ENCODE data around the gene NUP153.

NUP153 gene

GRCh38 chr6:17691925-17692538 is 14.7 kb downstream of the NUP153 start:
- no peak overlapping the region for H3K27ac ChIP-seq (ENCODE audit: insufficient read depth, low read length, poor library complexity, severe bottlenecking)
- H3K27me3 ChIP-seq (replicated peaks; ENCODE audit: control insufficient read depth, insufficient read depth, low read length, poor library complexity, severe bottlenecking), result no peaks in the 10 kb centered on the region
- no peak for DNase-seq
- peaks cover 7% of the 10 kb centered on the region for H3K4me1 ChIP-seq (ENCODE audit: control insufficient read depth, insufficient read depth, low read length, poor library complexity, severe bottlenecking)
- H3K9me3 ChIP-seq (ENCODE audit: control insufficient read depth, low read length), result no peaks in the 10 kb centered on the region
- H3K36me3 ChIP-seq (ENCODE audit: control insufficient read depth, insufficient read depth, low read length), result peaks cover 5% of the 10 kb centered on the region
- no peak overlapping the region for H3K4me3 ChIP-seq (ENCODE audit: insufficient read depth, low read depth, low read length, poor library complexity, severe bottlenecking)

GRCh38 chr6:17688481-17688880 is 18.2 kb downstream of the NUP153 start:
- Histone ChIP-seq H3K36me3 (ENCODE audit: control insufficient read depth, insufficient read depth, low read length) (peaks cover 19% of the 10 kb centered on the region), H3K4me1 (ENCODE audit: control insufficient read depth, insufficient read depth, low read length, poor library complexity, severe bottlenecking) (peaks cover 7% of the 10 kb centered on the region), H3K27me3 (replicated peaks; ENCODE audit: control insufficient read depth, insufficient read depth, low read length, poor library complexity, severe bottlenecking) (no peaks in the 10 kb centered on the region), H3K4me3 (ENCODE audit: insufficient read depth, low read depth, low read length, poor library complexity, severe bottlenecking) (no peak overlapping the region), H3K27ac (ENCODE audit: insufficient read depth, low read length, poor library complexity, severe bottlenecking) (no peak overlapping the region), H3K9me3 (ENCODE audit: control insufficient read depth, low read length) (no peaks in the 10 kb centered on the region)
- no peak for DNase-seq

- Histone ChIP-seq H3K4me3 (ENCODE audit: insufficient read depth, low read depth, low read length, poor library complexity, severe bottlenecking) (no peak overlapping the region), H3K27ac (ENCODE audit: insufficient read depth, low read length, poor library complexity, severe bottlenecking) (no peak overlapping the region), H3K36me3 (ENCODE audit: control insufficient read depth, insufficient read depth, low read length) (peaks cover 19% of the 10 kb centered on the region), H3K9me3 (ENCODE audit: control insufficient read depth, low read length) (no peaks in the 10 kb centered on the region), H3K27me3 (replicated peaks; ENCODE audit: control insufficient read depth, insufficient read depth, low read length, poor library complexity, severe bottlenecking) (no peaks in the 10 kb centered on the region), H3K4me1 (ENCODE audit: control insufficient read depth, insufficient read depth, low read length, poor library complexity, severe bottlenecking) (peaks cover under 1% of the 10 kb centered on the region)
- no peak for DNase-seq
These were observed 19.6 kb downstream of the NUP153 start for GRCh38 chr6:17687136-17687535.

DNA sequence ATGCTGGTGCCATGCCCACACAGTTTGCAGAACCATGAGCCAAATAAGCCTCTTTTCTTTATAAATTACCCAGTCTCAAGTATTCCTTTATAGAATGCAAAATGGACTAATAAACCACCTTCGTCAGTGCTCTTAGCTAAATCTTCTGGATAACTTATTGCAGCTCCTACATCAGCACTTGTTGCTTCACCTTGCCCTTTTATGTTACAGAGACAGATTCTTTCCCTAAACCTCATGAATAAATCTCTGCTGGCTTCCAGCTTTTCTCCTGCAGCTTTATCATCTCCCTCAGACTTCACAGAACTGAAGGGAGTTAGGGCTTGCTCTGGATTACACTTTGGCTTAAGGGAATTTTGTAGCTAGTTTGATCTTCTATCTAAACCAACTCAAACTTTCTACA is 22.6 kb downstream of the NUP153 start:
- no peak overlapping the region for H3K27ac ChIP-seq (ENCODE audit: insufficient read depth, low read length, poor library complexity, severe bottlenecking)
- no peak overlapping the region for H3K4me3 ChIP-seq (ENCODE audit: insufficient read depth, low read depth, low read length, poor library complexity, severe bottlenecking)
- peaks cover 19% of the 10 kb centered on the region for H3K36me3 ChIP-seq (ENCODE audit: control insufficient read depth, insufficient read depth, low read length)
- H3K27me3 ChIP-seq (replicated peaks; ENCODE audit: control insufficient read depth, insufficient read depth, low read length, poor library complexity, severe bottlenecking), result no peaks in the 10 kb centered on the region
- no peaks in the 10 kb centered on the region for H3K9me3 ChIP-seq (ENCODE audit: control insufficient read depth, low read length)
- DNase-seq, result no peak
- H3K4me1 ChIP-seq (ENCODE audit: control insufficient read depth, insufficient read depth, low read length, poor library complexity, severe bottlenecking), result peaks cover 5% of the 10 kb centered on the region

DNA sequence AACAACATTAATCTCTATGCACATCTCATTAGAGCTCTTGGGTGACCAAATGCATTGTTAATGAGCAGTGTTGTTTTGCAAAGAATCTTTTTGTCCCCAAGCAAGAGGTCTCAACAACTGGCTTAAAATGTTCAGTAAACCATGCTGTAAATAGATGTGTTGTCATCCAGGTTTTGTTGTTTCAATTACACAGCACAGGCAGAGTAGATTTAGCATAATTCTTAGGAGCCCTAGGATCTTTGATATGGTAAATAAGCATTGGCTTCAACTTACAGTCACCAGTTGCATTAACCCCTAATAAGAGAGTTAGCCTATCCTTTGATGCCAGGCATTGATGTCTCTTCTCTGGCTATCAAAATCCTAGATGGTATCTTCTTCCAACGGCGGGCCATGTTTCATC is 23.3 kb downstream of the NUP153 start:
- Histone ChIP-seq H3K9me3 (ENCODE audit: control insufficient read depth, low read length) (no peaks in the 10 kb centered on the region), H3K27ac (ENCODE audit: insufficient read depth, low read length, poor library complexity, severe bottlenecking) (no peak overlapping the region), H3K4me1 (ENCODE audit: control insufficient read depth, insufficient read depth, low read length, poor library complexity, severe bottlenecking) (peaks cover 5% of the 10 kb centered on the region), H3K4me3 (ENCODE audit: insufficient read depth, low read depth, low read length, poor library complexity, severe bottlenecking) (no peak overlapping the region), H3K36me3 (ENCODE audit: control insufficient read depth, insufficient read depth, low read length) (peaks cover 19% of the 10 kb centered on the region), H3K27me3 (replicated peaks; ENCODE audit: control insufficient read depth, insufficient read depth, low read length, poor library complexity, severe bottlenecking) (no peaks in the 10 kb centered on the region)
- no peak for DNase-seq

DNA sequence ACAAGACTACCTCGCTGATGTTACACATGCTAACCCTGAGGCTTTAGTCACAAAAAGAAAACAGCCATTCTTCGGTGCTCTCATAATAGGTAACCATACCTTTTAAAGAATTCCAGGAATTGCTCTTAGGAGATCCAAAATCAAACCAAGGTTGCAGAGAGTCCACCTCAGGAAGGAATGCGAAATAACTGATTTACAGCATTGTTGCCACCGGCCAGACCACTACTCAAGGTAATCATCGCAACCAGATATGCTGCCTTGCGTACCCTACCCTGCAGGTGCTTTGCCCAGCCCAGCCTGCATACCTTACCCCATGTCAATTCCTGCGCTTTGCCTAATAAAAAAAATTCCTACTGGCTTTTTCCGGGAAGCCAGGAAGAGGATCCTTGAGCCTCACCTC is 27.0 kb downstream of the NUP153 start:
- Histone ChIP-seq H3K4me3 (ENCODE audit: insufficient read depth, low read depth, low read length, poor library complexity, severe bottlenecking) (no peak overlapping the region), H3K27ac (ENCODE audit: insufficient read depth, low read length, poor library complexity, severe bottlenecking) (no peak overlapping the region), H3K9me3 (ENCODE audit: control insufficient read depth, low read length) (no peaks in the 10 kb centered on the region), H3K4me1 (ENCODE audit: control insufficient read depth, insufficient read depth, low read length, poor library complexity, severe bottlenecking) (peaks cover 5% of the 10 kb centered on the region), H3K27me3 (replicated peaks; ENCODE audit: control insufficient read depth, insufficient read depth, low read length, poor library complexity, severe bottlenecking) (no peaks in the 10 kb centered on the region), H3K36me3 (ENCODE audit: control insufficient read depth, insufficient read depth, low read length) (peaks cover 13% of the 10 kb centered on the region)
- DNase-seq, result no peak

DNA sequence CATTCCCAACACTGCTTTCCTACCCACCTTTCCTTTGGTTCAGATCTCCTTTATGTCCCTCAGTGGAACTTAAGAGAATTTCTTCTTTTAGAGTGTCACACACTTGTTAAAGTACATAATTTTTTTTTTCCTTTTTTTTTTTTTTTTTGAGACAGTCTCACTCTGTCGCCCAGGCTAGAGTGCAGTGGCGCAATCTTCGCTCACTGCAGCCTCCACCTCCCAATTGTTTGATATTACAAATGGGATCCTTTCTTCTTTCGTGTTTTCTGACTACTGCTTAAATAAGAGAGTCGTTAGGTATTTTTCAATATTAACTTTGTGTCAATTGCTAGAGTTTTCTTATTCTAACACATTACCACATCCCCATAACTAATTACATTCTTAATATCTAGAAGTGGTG is 29.1 kb downstream of the NUP153 start:
- no peaks in the 10 kb centered on the region for H3K9me3 ChIP-seq (ENCODE audit: control insufficient read depth, low read length)
- peaks cover 5% of the 10 kb centered on the region for H3K4me1 ChIP-seq (ENCODE audit: control insufficient read depth, insufficient read depth, low read length, poor library complexity, severe bottlenecking)
- peaks cover 29% of the 10 kb centered on the region for H3K36me3 ChIP-seq (ENCODE audit: control insufficient read depth, insufficient read depth, low read length)
- no peak overlapping the region for H3K27ac ChIP-seq (ENCODE audit: insufficient read depth, low read length, poor library complexity, severe bottlenecking)
- no peaks in the 10 kb centered on the region for H3K27me3 ChIP-seq (replicated peaks; ENCODE audit: control insufficient read depth, insufficient read depth, low read length, poor library complexity, severe bottlenecking)
- H3K4me3 ChIP-seq (ENCODE audit: insufficient read depth, low read depth, low read length, poor library complexity, severe bottlenecking), result no peak overlapping the region
- no peak for DNase-seq

- Histone ChIP-seq H3K9me3 (ENCODE audit: control insufficient read depth, low read length) (no peaks in the 10 kb centered on the region), H3K27me3 (replicated peaks; ENCODE audit: control insufficient read depth, insufficient read depth, low read length, poor library complexity, severe bottlenecking) (no peaks in the 10 kb centered on the region), H3K27ac (ENCODE audit: insufficient read depth, low read length, poor library complexity, severe bottlenecking) (no peak overlapping the region), H3K36me3 (ENCODE audit: control insufficient read depth, insufficient read depth, low read length) (peaks cover 60% of the 10 kb centered on the region), H3K4me3 (ENCODE audit: insufficient read depth, low read depth, low read length, poor library complexity, severe bottlenecking) (no peak overlapping the region), H3K4me1 (ENCODE audit: control insufficient read depth, insufficient read depth, low read length, poor library complexity, severe bottlenecking) (no peaks in the 10 kb centered on the region)
- DNase-seq, result no peak
These were observed 33.0 kb downstream of the NUP153 start for GRCh38 chr6:17673543-17674254.

- H3K36me3 ChIP-seq (ENCODE audit: control insufficient read depth, insufficient read depth, low read length), result peaks cover 70% of the 10 kb centered on the region
- no peak overlapping the region for H3K4me3 ChIP-seq (ENCODE audit: insufficient read depth, low read depth, low read length, poor library complexity, severe bottlenecking)
- no peaks in the 10 kb centered on the region for H3K9me3 ChIP-seq (ENCODE audit: control insufficient read depth, low read length)
- no peaks in the 10 kb centered on the region for H3K27me3 ChIP-seq (replicated peaks; ENCODE audit: control insufficient read depth, insufficient read depth, low read length, poor library complexity, severe bottlenecking)
- no peak overlapping the region for H3K27ac ChIP-seq (ENCODE audit: insufficient read depth, low read length, poor library complexity, severe bottlenecking)
- DNase-seq, result no peak
- no peaks in the 10 kb centered on the region for H3K4me1 ChIP-seq (ENCODE audit: control insufficient read depth, insufficient read depth, low read length, poor library complexity, severe bottlenecking)
These were observed 34.5 kb downstream of the NUP153 start for GRCh38 chr6:17672064-17672718.

DNA sequence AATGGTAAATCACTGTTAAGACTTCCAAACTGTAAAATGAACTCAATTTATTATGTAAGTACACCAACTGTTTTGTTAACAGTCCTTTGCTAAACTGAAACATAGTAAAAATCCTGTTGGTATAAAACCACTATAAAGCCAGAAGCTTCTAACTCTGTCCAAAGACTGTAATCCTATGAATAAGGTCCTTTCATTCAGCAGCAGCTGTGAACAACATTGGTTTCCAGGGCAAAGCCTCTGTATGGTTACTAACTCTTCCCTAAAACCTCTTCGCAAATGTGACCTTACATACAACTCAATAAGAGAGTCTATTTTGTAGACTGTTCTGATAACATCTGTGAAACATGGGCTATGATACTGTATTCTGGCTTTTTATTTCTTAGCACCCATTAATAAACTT is 40.1 kb downstream of the NUP153 start:
- no peaks in the 10 kb centered on the region for H3K9me3 ChIP-seq (ENCODE audit: control insufficient read depth, low read length)
- peaks cover 41% of the 10 kb centered on the region for H3K36me3 ChIP-seq (ENCODE audit: control insufficient read depth, insufficient read depth, low read length)
- H3K27ac ChIP-seq (ENCODE audit: insufficient read depth, low read length, poor library complexity, severe bottlenecking), result no peak overlapping the region
- no peaks in the 10 kb centered on the region for H3K4me1 ChIP-seq (ENCODE audit: control insufficient read depth, insufficient read depth, low read length, poor library complexity, severe bottlenecking)
- no peak for DNase-seq
- H3K27me3 ChIP-seq (replicated peaks; ENCODE audit: control insufficient read depth, insufficient read depth, low read length, poor library complexity, severe bottlenecking), result no peaks in the 10 kb centered on the region
- no peak overlapping the region for H3K4me3 ChIP-seq (ENCODE audit: insufficient read depth, low read depth, low read length, poor library complexity, severe bottlenecking)

All from effector memory CD4-positive, alpha-beta T cell (primary cell).